HG03095 (cell line): ENCODE measurements around the gene QRFPR.
"Not testable (repeated sequence)": the region's sequence is repeated elsewhere in the genome, so short reads cannot be mapped to it uniquely, and the experiment has no call there.

Experiments used
- ATAC-seq: cut with Tn5 transposase; IDR thresholded peaks from one replicate; pipeline ENCODE4 v1.9.1; 2021; ENCODE audit warnings: moderate library complexity; ENCODE audit not compliant: unreplicated experiment

Gene QRFPR

DNA sequence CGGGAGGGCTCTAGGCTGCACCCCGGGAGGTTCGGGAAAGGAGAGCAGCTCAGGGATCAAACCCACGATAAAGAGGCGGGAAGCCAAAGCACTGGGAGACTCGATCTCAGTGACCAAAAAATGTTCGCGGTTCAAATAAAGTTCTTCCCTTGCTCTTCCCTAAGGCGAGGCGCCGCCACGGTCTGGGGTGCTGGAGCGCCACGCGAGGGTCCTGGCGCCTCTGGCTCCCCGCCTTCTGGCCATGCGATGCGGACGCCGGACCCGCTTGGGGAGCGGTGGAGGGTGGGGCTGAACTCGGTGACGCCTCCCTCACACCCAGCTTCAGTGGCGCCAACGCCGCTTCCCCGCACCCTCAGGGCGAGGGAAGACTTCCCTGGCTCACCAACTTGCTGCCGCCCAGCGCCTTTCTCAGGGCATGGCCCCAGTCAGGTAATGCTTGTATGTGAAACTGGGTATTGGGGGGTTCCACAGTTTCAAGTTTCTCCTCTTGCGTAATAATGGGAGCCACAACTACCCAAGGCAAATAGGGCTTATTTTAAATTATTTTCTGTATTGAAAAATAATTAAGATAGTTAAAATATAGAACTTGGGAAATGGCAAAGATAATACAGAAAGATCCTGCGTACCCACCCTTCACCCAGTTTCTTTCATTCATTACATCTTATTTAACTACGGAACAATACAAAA, at the start of gene QRFPR:
TSS of gene QRFPR (minus strand) at position 243 of the 687 bp plus-strand sequence. CDS start 371 bp downstream, outside the sequence.
- no peak for ATAC-seq

DNA sequence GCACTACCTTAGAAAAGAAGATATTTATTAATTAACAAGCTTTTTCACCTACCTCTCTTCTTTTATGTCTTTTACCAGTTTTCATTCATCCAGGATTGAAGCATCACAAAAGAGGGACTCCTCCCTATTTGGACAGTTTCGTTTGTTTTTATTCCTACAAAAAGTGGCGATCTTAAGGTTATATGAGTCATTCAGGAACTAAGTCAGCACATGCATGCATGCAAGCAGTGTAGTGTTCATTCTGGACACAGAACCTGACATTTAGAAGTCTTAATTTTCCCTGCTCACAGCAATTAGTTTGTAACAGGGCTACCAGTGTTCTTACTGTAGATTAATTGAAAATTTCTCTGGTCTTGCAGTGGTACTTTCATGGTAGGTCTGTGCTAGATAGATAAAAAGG, 47.9 kb upstream of the QRFPR start:
- no peak for ATAC-seq

DNA sequence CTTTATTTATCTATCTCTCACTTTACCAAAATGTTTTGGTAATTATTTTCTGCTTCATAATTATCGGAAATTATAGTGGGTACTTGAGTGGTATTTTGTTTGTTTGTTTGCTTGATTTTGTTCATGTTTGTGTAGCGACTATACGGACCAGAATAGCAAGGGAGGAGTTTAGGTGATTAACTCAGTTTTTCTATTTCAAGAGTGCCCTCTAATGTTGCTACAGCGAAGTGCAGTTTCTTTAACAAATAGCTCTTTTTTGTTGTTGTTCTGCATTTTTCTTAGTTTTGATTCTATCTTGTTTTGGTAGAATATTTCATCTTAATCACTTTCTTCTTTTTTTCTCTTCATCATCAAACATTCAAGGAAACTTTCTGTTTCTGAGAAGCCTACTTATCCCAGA, 40.8 kb upstream of the QRFPR start:
- no peak for ATAC-seq

DNA sequence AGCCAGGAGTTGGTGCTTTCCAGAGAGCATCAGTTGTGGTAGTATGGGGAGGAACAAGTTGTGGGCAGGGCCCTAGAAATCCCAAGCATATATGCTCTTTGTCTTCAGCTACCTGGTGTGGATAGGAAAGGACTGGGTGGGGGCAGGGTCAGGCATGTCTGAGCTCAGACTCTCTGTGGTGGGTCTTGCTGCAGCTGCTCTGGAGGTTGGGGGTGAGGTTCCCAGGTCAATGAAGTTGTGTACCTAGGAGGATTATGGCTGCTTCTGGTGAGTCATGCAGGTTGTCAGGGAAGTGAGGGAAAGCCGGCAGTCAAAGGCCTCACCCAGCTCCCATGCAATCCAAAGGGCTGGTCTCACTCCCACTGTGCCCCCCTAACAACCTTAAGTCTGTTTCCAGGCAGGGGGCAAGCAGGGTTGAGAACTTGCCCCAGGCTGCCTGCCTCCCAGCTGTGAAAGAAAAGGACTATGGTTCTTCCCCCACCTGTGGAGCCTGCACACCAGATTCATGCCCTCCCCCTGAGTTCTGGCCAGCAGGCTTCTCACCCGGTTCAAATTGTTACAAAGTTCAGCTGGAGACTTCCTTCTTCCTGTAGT, 30.4 kb upstream of the QRFPR start:
- no peak for ATAC-seq

DNA sequence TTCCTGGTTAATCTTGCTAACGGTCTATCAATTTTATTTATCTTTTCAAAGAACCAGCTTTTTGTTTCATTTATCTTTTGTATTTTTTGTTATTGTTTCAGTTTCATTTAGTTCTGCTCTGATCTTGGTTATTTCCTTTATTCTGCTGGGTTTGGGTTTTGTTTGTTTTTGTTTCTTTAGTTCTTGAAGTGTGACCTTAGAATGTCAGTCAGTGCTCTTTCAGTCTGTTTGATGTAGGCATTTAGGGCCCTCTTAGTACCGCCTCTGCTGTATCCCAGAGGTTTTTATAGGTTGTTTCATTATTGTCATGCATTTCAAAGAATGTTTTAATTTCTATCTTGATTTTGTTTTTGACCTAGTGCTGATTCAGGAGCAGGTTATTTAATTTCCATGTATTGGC, 27.7 kb upstream of the QRFPR start:
- ATAC-seq = not testable (repeated sequence)

DNA sequence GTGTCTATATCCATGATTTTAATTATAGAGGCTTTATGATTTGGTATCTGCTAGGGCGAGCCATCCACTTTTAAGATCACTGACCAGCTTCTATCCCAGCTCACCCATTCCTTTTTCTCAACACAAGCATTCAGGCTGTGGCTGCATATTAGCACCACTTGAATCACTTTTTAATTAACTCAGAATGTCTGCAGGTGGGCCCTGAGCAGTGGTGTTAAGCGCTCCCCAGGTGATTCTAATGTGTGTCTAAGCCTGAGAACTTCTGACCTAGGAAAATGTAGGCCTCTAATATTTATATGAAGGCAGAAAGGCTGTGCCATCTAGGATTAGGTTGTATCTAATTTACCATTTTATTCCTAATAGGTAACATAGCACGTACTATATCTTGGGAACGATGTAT, 19.8 kb upstream of the QRFPR start:
- ATAC-seq = no peak

DNA sequence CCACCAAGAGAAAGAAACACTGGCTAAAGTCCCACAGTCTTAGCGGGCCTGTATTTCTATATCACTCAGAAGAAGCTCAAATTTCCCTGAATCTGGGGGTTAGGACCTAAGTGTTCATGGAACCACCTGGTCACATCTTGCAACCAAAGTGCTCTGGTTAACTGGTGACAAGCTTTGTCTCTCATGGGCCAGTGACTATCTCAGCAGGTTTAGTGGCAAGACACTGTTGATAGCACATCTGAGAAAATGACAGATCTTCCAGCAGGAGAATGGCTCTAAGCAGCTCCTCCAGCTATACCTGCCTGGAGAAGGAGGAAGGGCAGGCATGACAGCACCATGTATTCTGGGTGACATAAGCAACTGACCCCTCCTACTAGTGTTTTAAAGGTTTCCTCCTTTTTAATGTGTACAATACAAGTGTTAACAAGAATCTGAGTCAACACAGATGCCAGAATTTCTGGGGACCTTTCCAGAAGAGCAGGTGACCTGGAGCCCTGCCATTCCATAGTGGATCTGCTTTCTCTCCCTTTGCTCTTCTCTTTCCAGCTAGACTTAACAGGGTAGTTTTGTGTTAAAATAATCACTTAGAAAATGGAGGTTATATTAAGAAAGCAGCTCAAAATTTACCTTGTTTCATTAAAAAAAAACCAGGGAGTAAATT, 17.3 kb upstream of the QRFPR start:
- no peak for ATAC-seq

DNA sequence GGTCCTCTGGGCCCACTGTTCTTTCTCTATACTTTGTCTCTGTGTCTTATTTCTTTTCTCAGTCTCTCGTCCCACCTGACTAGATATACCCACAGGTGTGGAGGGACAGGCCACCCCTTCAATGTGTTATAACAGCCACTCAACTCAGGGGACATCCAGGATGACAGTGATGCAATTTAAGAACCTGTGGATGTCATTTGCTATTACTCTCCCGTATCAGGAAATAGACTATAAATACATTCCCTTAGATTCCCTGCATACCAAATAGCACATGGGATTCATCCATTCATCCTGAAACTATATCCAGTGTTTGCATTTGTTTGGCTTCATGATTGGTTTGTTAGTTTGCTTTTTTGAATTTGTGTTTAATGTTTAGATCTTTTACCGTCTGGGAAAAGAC, 16.6 kb upstream of the QRFPR start:
- ATAC-seq = no peak

DNA sequence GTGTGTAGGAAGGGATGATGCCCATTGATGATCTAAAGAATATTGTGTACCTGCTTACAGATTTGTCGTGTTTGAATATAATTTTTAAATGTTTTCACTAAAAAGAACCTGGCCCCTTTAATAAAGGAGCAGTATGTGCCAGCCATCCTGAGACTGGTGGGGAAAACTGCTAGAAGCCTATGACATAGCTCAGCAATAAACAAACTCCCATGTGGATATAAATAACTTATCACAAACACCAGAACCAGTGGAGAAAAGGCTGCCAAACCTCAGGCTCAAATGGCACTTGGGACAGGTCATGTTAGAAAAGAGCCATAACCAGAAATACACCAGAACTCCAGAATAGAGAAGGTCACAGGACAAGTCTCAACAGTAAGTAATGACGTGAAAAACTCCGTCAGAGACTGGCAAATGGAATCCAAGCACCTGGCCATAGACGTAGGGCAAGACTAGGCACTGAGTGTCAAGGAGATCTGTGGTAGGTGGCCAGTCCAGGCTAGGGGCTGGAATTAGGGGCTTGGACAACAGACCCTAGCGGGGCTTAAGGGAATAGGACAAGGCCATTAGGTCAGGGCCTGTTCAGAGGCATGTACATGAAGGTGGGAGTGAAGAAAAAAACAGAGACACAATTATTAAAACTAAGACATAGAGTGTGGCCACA, 11.7 kb upstream of the QRFPR start:
- no peak for ATAC-seq

DNA sequence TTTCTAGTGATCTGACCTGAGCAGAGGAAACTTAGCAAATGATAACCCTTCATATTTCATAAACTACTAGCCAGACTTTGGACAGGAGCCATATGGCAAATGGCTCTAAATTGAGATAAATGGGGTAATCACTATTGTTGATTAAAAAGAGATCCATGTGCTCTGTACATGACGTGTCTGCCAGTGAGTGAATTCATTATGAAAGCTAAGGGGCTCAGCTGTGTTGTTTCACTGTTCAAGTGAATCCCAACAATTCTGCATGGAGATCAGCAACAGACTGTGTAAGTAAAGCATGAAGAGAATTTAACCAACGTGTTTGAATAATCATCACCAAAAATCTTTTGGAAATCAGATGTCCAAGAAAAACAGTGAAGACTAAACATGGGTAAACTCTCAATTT, 9.5 kb upstream of the QRFPR start:
- ATAC-seq = no peak

DNA sequence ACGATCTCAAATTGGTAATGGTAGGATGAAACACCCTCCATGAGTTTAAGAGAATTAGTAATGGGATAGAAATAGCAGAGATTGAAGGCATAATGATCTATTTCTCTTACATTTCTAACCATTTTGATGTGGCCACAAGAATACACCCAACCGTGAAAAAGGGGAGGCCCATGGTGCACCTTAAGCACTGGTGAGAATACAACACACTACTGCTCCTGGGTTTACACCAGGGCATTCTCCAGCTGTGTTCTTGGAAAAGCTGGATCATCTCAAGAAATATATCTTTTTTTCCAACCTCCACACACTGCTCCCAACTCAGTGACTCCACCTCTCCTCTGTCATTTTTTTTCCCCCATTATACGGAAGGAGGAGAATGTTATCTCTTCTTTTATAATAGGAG, 1.5 kb downstream of the QRFPR start:
- no peak for ATAC-seq

DNA sequence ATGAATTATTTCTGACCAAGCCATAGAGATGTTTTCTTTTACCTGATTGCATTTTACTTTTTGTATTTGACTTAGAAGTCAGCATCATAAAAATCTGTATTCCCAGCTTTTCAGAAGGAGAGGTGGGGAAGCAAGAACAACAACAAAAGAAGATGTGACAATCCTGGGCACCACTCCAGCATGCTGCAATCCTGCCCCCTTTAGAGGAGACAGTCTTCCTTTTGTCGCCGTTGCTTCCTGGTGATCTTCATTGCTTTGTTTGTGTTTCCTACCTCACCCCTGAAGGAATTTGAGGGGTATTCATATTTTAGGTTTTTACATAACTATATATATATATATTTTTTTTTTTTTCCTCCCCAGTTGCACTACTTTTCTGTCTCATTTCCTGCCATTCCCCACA, 3.7 kb downstream of the QRFPR start:
- no peak for ATAC-seq

DNA sequence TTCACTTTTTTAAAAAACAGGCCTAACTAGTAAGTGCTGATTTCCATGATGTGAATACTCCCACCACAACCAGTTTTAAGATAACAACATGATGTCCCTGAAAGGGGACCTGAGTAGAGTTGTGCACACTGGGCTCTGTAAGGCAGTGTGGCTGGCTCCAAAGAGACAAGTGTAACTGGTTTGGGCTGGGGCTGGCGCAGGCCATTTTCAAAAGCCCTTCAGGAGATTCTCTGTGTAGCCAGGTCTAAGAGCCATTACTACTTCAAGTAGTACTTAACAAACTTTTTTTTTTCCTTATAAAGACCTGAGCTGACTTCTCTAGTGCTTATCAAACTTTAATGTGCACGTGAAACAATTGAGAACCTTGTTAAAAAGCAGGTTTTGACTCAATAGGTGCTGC, 4.3 kb downstream of the QRFPR start:
- no peak for ATAC-seq

DNA sequence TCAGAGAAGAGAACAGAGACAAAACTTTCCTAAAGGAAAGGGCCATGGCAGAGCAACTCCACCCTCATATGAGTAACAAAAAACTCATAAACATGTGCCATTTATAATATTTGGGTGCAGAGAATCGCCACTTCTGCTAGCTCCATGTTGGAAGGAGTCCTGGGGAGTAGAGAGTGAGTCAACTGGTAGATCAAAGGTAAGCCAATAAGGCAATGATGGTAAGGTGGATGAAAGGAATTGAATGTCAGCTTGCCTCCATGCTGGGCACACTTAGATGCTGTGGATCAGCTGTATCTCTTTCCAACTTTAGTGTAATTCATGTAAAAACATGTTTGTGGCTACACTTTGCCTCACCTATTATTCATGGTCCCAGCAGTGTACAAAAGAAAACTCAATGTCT, 4.7 kb downstream of the QRFPR start:
- ATAC-seq = no peak

DNA sequence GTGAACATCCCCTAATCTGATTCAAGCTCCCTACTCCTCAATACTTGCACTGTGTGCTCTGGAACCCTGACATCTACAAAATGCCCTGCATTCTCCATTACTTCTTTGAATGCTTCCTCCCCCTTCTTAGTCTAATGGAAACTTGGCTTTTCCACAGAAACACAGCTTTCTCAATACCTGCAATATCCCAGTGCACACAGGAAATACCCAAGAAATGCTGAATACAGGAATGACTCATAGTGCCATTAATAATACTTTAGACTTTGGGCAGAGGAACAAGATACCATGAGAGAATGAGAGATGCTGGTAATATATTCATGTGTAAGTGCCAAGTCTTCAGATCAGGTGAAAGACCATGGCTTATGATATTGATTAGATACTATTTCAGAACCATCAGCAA, 5.6 kb downstream of the QRFPR start:
- no peak for ATAC-seq

DNA sequence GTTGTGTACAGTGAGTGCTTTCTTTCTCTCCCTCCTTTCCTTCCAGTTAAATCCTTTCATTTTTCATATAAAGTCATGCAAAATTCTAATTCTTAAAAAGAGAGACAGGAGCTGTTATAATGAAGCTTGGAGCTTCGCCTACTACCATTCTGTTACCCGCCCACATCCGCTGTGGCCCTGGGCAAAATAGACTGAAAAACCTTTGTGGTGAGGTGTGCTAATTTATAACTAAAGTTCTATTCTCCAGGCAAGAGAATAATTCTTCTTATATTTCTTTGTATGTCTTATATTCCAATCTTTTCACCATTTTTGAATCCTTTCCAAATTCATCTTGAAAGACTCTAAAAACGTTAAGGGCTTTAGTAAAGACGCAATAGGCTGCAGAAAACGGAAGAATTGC, 7.0 kb downstream of the QRFPR start:
- no peak for ATAC-seq

DNA sequence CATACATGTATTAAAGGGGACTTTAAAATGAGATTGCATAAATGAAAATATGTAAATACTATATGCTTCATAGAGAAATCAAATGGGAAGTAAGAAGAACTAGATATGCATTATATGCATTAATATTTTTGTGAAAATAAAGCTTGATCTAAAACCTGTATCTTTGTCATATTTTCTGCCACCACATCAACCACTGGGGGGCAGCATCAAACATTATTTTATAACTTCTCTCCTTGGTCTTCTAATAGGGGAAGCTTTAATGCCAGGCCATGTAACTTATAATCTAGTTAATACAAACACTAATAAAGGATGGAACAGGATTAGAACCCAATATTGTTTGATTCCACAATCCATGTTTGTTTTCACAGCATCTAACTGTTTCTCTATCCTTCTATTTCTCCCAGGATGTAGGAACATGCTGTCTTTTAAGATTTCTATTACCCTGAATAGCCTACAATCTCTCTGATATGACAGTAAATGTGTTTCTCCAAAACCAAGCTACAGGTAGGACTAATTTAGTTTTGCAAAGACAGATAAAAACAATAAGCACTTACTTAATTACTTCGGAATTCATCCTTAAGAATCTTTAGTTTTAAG, 10.0 kb downstream of the QRFPR start:
- no peak for ATAC-seq

DNA sequence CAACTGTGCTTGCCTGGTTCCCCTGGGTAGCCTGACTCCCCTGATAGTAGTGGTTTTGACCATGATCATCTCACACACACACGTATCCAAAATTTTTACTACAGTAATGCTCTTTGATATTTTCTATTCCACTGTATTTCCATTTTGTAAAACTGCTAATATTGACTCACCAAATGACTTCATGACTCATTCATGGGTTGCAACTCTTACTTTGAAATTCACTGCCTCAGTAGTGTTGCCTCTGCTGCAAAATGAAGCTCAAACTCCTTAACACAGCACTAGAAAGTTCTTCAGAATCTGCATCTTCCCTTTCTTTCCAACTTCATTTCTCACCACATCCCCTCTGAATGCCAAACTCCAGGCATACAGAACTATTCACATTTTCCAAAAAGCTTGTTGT, 20.3 kb downstream of the QRFPR start:
- ATAC-seq = no peak

DNA sequence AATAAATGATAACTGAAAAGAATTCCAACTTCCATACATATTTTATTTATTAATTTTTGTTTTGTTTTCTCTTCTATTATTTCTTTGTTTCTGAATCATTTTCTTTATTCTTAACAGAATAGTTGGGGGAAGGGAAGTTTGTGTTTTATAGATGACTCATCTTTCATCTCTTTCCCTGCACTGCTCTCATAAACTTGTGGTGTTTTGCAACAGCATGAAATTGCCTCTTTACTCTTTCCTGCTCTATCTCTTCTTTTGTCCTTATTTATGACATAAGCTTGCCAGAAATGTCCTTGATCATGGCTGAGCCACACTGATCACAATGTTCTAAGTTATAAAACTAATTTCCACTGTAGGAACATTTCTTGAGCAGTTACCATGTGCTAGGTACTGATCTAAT, 22.3 kb downstream of the QRFPR start:
- ATAC-seq = no peak

DNA sequence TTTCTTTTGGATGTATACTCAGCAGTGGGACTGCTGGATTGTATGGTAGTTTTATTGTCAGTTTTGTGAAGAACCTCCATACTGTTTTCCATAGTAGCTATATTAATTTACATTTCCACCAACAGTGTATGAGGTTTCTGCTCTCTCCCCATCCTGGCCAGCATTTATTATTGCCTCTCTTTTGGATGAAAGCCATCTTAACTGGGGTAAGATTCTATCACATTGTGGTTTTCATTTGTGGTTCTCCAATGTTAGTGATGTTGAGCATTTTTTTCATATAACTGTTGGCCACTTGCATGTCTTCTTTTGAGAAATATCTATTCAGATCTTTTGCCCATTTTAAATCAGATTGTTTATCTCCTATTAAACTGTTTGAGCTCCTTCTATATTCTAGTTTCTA, 27.6 kb downstream of the QRFPR start:
- no peak for ATAC-seq

DNA sequence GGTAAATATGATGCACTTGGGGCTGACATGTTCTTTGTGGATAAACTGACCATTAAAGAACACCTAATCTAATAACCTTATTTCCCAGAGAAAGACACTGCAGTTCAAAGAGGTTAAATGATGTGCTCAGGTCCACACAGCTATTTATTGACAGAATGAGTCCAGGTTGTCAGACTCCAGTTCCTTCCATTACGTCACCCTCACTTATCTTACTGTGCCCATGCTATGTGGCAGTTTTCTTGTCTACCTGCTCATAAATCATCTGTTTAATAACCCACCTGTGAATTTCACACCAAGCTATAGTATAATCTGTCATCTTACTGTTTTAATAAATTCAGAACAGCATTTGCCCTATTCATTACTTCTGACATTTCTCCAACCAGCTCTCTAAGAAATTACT, 36.7 kb downstream of the QRFPR start:
- no peak for ATAC-seq

DNA sequence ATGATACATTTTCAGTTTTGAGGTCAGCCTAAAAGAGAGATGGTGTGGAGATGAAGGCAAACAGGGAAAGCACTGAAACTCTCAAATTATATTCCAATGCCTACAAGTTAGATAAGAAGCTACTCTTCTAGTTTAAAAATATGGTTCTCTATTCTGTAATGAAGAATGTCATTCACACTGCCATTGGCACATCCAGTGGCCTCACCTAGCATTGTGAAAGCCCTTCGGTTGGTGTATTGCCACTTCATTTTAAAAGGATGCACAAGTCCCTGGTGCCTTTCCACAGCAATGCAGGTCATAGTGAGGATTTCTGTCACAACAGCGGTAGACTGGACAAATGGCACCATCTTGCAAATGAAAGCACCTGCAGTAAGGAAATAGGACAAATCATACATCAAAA, 40.6 kb downstream of the QRFPR start:
- no peak for ATAC-seq
